Neuronal stem cell (in vitro differentiated cells): ENCODE results near the gene OR10H2. TPM values are rescaled to one million over a fixed set of nuclear protein-coding genes. Genes with fewer than 3 reads are reported as not detected.
A peak's percentile ranks its signal among the peaks of the same experiment; 100 is the strongest.
"Not testable (repeated sequence)": the region's sequence is repeated elsewhere in the genome, so short reads cannot be mapped to it uniquely, and the experiment has no call there.

ENCODE experiments used
- DNase-seq: peaks from one replicate; pipeline ENCODE4 v3.0.0-alpha.2; 2013; ENCODE audit warnings: low spot score
- H2AFZ ChIP-seq: one replicate; pipeline ENCODE4 v1.6.1; 2013; ENCODE audit warnings: mild to moderate bottlenecking, low read length, inconsistent platforms
- H2AK5ac ChIP-seq: 2 replicates; pipeline ENCODE4 v1.6.1; 2013; ENCODE audit warnings: low read depth, mild to moderate bottlenecking, inconsistent platforms, low read length, moderate library complexity, mixed read lengths
- H2BK120ac ChIP-seq: 2 replicates; pipeline ENCODE4 v1.6.1; 2013; ENCODE audit warnings: low read depth, mild to moderate bottlenecking, inconsistent platforms, low read length, moderate library complexity, mixed read lengths
- H2BK12ac ChIP-seq: one replicate; pipeline ENCODE4 v1.6.1; 2013; ENCODE audit warnings: low read length, inconsistent platforms
- H2BK15ac ChIP-seq: 2 replicates; pipeline ENCODE4 v1.6.1; 2013; ENCODE audit warnings: mild to moderate bottlenecking, low read length, inconsistent platforms, mixed read lengths
- H2BK5ac ChIP-seq: one replicate; pipeline ENCODE4 v1.6.1; 2013; ENCODE audit warnings: inconsistent platforms, mild to moderate bottlenecking, low read length, moderate library complexity
- H3K14ac ChIP-seq: one replicate; pipeline ENCODE4 v1.6.1; 2013; ENCODE audit warnings: low read length, inconsistent platforms
- H3K18ac ChIP-seq: 2 replicates; pipeline ENCODE4 v1.6.1; 2013; ENCODE audit warnings: low read length, inconsistent platforms
- H3K23ac ChIP-seq: 2 replicates; pipeline ENCODE4 v1.6.1; 2013; ENCODE audit warnings: low read depth, mild to moderate bottlenecking, mixed read lengths, low read length, inconsistent platforms; ENCODE audit not compliant: poor library complexity
- H3K27ac ChIP-seq: replicated peaks from 3 replicates; pipeline ENCODE4 v1.5.1; 2013; ENCODE audit warnings: low read length, inconsistent platforms
- H3K27me3 ChIP-seq, 3 experiments: 2 replicates each; pipeline ENCODE4 v1.6.1; 2013; ENCODE audit warnings: low read length in 3 of 3, mild to moderate bottlenecking in 2 of 3, inconsistent platforms in 1 of 3, low read depth in 1 of 3, mixed read lengths in 1 of 3, moderate library complexity in 1 of 3; ENCODE audit not compliant: control insufficient read depth in 3 of 3, insufficient read depth in 3 of 3
- H3K36me3 ChIP-seq, 2 donors: replicated peaks in 1 of 2; 2 replicates each; pipeline ENCODE4 v1.6.1; 2013; ENCODE audit warnings: low read length in 2 of 2; ENCODE audit not compliant: control insufficient read depth in 2 of 2, insufficient read depth in 2 of 2
- H3K4ac ChIP-seq: 2 replicates; pipeline ENCODE4 v1.6.1; 2013; ENCODE audit warnings: inconsistent platforms, mild to moderate bottlenecking, low read length, moderate library complexity
- H3K4me1 ChIP-seq, 2 donors: 1 replicate in 1 of 2; 2 replicates in 1 of 2; pipeline ENCODE4 v1.6.1; 2013; ENCODE audit warnings: low read length in 2 of 2, low read depth in 1 of 2; ENCODE audit not compliant: control insufficient read depth in 2 of 2, insufficient read depth in 1 of 2
- H3K4me2 ChIP-seq: one replicate; pipeline ENCODE4 v1.6.1; 2013; ENCODE audit warnings: mild to moderate bottlenecking, low read length, inconsistent platforms; ENCODE audit not compliant: insufficient read depth, poor library complexity, severe bottlenecking
- H3K4me3 ChIP-seq, 2 donors: 2 replicates each; pipeline ENCODE4 v1.5.1; 2013; ENCODE audit warnings: low read length in 2 of 2, mild to moderate bottlenecking in 2 of 2, inconsistent platforms in 1 of 2, moderate library complexity in 1 of 2
- H3K79me1 ChIP-seq: one replicate; pipeline ENCODE4 v1.6.1; 2013; ENCODE audit warnings: low read depth, mild to moderate bottlenecking, inconsistent platforms, low read length, moderate library complexity
- H3K9ac ChIP-seq: one replicate; pipeline ENCODE4 v1.6.1; 2013; ENCODE audit warnings: mild to moderate bottlenecking, low read depth, low read length, inconsistent platforms; ENCODE audit not compliant: poor library complexity
- H3K9me3 ChIP-seq, 2 donors: replicated peaks in 1 of 2; 2 replicates each; pipeline versions ENCODE3 to v1.6.1; 2013; ENCODE audit warnings: low read length in 2 of 2, mild to moderate bottlenecking in 2 of 2, inconsistent platforms in 1 of 2, low read depth in 1 of 2, mixed read lengths in 1 of 2, moderate library complexity in 1 of 2; ENCODE audit not compliant: control insufficient read depth in 2 of 2, insufficient read depth in 1 of 2
- H4K8ac ChIP-seq: one replicate; pipeline ENCODE4 v1.6.1; 2013; ENCODE audit warnings: low read depth, mild to moderate bottlenecking, inconsistent platforms, low read length, moderate library complexity
- H4K91ac ChIP-seq: one replicate; pipeline ENCODE4 v1.6.1; 2013; ENCODE audit warnings: low read length, low read depth, mild to moderate bottlenecking, inconsistent platforms; ENCODE audit not compliant: poor library complexity
- WGBS, 2 donors: extraction: QIAGEN DNeasy Blood & Tissue Kit; methylation state at CpG; one replicate each; pipeline ENCODE4 v1.1.7; 2013; ENCODE audit warnings: missing lambda C conversion rate in 2 of 2, mixed read lengths in 1 of 2; ENCODE audit not compliant: insufficient read length in 2 of 2, insufficient replicate concordance in 1 of 2; ENCODE audit errors: extremely low coverage in 2 of 2; 5-methylcytosine and 5-hydroxymethylcytosine counted together
- polyA plus RNA-seq, 2 experiments: library from polyadenylated mRNA; stranded (reverse); fragments of 200-250 nt; gene quantifications; one replicate each; pipeline ENCODE4 v1.2.3, GENCODE V29; 2013

The OR10H2 gene, protein sequence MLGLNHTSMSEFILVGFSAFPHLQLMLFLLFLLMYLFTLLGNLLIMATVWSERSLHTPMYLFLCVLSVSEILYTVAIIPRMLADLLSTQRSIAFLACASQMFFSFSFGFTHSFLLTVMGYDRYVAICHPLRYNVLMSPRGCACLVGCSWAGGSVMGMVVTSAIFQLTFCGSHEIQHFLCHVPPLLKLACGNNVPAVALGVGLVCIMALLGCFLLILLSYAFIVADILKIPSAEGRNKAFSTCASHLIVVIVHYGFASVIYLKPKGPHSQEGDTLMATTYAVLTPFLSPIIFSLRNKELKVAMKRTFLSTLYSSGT
- not detected for polyA plus RNA-seq (2013, experiment 1 of 2)
- not detected for polyA plus RNA-seq (2013, experiment 2 of 2)

DNA sequence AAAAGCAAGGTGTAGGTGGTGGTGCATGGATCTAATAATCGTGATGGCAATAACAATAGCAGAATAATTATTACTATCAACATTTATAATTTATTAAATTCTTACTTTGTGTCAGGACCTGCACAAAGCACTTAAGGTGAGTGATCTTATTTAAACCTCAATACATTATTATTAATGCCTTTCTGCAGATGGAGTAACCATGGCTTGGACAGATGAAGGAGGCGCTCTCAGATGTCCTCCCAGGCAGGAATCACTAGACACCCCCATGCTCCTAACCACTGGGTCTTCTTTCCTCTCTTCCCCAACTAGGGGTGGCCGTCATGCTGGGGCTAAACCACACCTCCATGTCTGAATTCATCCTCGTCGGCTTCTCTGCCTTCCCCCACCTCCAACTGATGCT lies at the start of gene OR10H2:
OR10H2 (plus strand) TSS at position 301 of the 400 bp plus-strand sequence; CDS start at position 321, 20 bp downstream.
- Histone ChIP-seq H3K27ac (no peak within 1 kb of the TSS), H3K36me3 (no peaks in the 10 kb centered on the region), H2BK5ac (no peak within 1 kb of the TSS), H3K4me1 (no peaks in the 10 kb centered on the region), H2AFZ (no peak within 1 kb of the TSS), H3K4ac (no peak within 1 kb of the TSS), H2BK120ac (no peak within 1 kb of the TSS), H3K79me1 (no peaks in the 10 kb centered on the region), H3K4me3 (peak within 1 kb of the TSS in 1 of 2 donors; percentile 68), H2AK5ac (no peak within 1 kb of the TSS), H3K14ac (no peak within 1 kb of the TSS), H3K18ac (no peak within 1 kb of the TSS), H3K27me3 (no peaks in the 10 kb centered on the region), H4K8ac (no peak within 1 kb of the TSS), H4K91ac (no peak within 1 kb of the TSS), H3K4me2 (no peak within 1 kb of the TSS), H2BK12ac (no peak within 1 kb of the TSS), H2BK15ac (no peak within 1 kb of the TSS), H3K23ac (no peak within 1 kb of the TSS), H3K9me3 (peaks cover 0 to 33% of the 10 kb centered on the region in 2 donors), H3K9ac (no peak within 1 kb of the TSS)
- DNase-seq = no peak
- no CpG with 5 or more reads among the region's 5 CpGs for WGBS, 2 donors

GRCh38 chr19:15679089-15679488 lies 48.7 kb upstream of the OR10H2 start:
- Histone ChIP-seq H4K91ac (no peak overlapping the region), H2BK5ac (no peak overlapping the region), H3K36me3 (no peaks in the 10 kb centered on the region), H3K9me3 (peaks cover 0 to 28% of the 10 kb centered on the region in 2 donors), H3K18ac (no peak overlapping the region), H3K4me1 (no peaks in the 10 kb centered on the region), H3K27me3 (no peaks in the 10 kb centered on the region), H3K4me3 (no peak overlapping the region), H3K9ac (no peak overlapping the region), H3K27ac (no peak overlapping the region), H2AK5ac (no peak overlapping the region), H3K23ac (no peak overlapping the region), H2BK12ac (no peak overlapping the region), H3K4ac (no peak overlapping the region), H3K14ac (no peak overlapping the region), H4K8ac (no peak overlapping the region), H2BK15ac (no peak overlapping the region), H3K79me1 (peaks cover 2% of the 10 kb centered on the region), H3K4me2 (no peak overlapping the region), H2BK120ac (no peak overlapping the region), H2AFZ (no peak overlapping the region)
- WGBS, 2 donors = no CpG with 5 or more reads among the region's 4 CpGs
- no peak for DNase-seq

DNA sequence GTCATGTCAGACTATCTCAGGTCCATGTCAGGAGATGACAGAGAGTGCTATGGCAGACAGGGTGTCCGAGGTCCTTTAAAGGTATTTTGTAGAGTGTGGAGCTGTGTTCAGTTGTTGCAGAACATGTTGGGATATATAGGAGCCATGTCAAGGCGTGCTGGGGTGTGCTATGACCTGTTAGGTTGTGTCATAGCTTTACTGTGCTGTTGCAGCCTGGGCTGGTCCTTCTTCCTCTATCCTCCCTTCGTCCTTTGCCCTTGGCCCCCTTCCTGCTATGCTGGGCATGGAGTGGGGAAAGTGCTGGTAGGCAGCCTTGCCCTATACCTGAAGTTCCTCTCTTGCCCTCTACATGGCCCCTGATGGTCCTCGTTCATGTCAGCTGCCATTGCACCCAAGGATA lies 48.0 kb upstream of the OR10H2 start:
- not testable (repeated sequence) for DNase-seq, H3K4me1 ChIP-seq, H2BK5ac ChIP-seq, H3K79me1 ChIP-seq, H3K27me3 ChIP-seq, H3K23ac ChIP-seq, H3K36me3 ChIP-seq, H2AK5ac ChIP-seq, H3K4ac ChIP-seq, H2BK12ac ChIP-seq, H2BK120ac ChIP-seq, H3K18ac ChIP-seq, H3K4me2 ChIP-seq, H3K27ac ChIP-seq, H4K91ac ChIP-seq, H3K9ac ChIP-seq, H2BK15ac ChIP-seq, H2AFZ ChIP-seq, H4K8ac ChIP-seq, H3K4me3 ChIP-seq
- H3K9me3 ChIP-seq = peaks cover 0 to 26% of the 10 kb centered on the region in 2 donors
- peak overlapping the region; percentile 21 for H3K14ac ChIP-seq
- no CpG with 5 or more reads among the region's 4 CpGs for WGBS, 2 donors

GRCh38 chr19:15680478-15681322 lies 47.1 kb upstream of the OR10H2 start:
- H3K4me2 ChIP-seq = no peak overlapping the region
- H3K79me1 ChIP-seq = peaks cover 2% of the 10 kb centered on the region
- H2BK5ac ChIP-seq = no peak overlapping the region
- no peak overlapping the region for H2BK15ac ChIP-seq
- no peaks in the 10 kb centered on the region for H3K36me3 ChIP-seq
- H2BK120ac ChIP-seq = no peak overlapping the region
- no peak overlapping the region for H2BK12ac ChIP-seq
- no peak overlapping the region for H2AFZ ChIP-seq
- no peak overlapping the region for H2AK5ac ChIP-seq
- H3K27me3 ChIP-seq = no peaks in the 10 kb centered on the region
- no peaks in the 10 kb centered on the region for H3K4me1 ChIP-seq
- WGBS, 2 donors = no CpG with 5 or more reads among the region's 8 CpGs
- no peak overlapping the region for H3K18ac ChIP-seq
- no peak overlapping the region for H4K91ac ChIP-seq
- H3K23ac ChIP-seq = no peak overlapping the region
- H3K14ac ChIP-seq = no peak overlapping the region
- no peak for DNase-seq
- H3K4ac ChIP-seq = no peak overlapping the region
- no peak overlapping the region for H3K9ac ChIP-seq
- H3K27ac ChIP-seq = no peak overlapping the region
- H4K8ac ChIP-seq = no peak overlapping the region
- peaks cover 0 to 27% of the 10 kb centered on the region in 2 donors for H3K9me3 ChIP-seq
- no peak overlapping the region for H3K4me3 ChIP-seq
